ENCODE measurements around the gene DNM3.

The DNM3 gene

GRCh38 chr1:171973421-171973820 lies 132.1 kb downstream of the DNM3 start:
- DNase-seq (ENCODE audit: low read depth): no peak

GRCh38 chr1:171981303-171981702 lies 140.0 kb downstream of the DNM3 start:
- DNase-seq (ENCODE audit: low read depth): no peak

- DNase-seq (ENCODE audit: low read depth): peak; percentile 54
Measured at GRCh38 chr1:171983584-171983983, 142.3 kb downstream of the DNM3 start.

- no peak for DNase-seq (ENCODE audit: low read depth)
Measured at GRCh38 chr1:171984262-171984661, 143.0 kb downstream of the DNM3 start.

GRCh38 chr1:171984850-171985485 lies 143.7 kb downstream of the DNM3 start:
- peak; percentile 68 for DNase-seq (ENCODE audit: low read depth)

GRCh38 chr1:171985639-171986038 lies 144.3 kb downstream of the DNM3 start:
- peak; percentile 34 for DNase-seq (ENCODE audit: low read depth)

- DNase-seq (ENCODE audit: low read depth): no peak
Measured at GRCh38 chr1:171988243-171988885, 147.1 kb downstream of the DNM3 start.

GRCh38 chr1:171990371-171990770 lies 149.1 kb downstream of the DNM3 start:
- no peak for DNase-seq (ENCODE audit: low read depth)

- no peak for DNase-seq (ENCODE audit: low read depth)
Measured at GRCh38 chr1:171994293-171994692, 153.0 kb downstream of the DNM3 start.

- DNase-seq (ENCODE audit: low read depth): no peak
Measured at GRCh38 chr1:171995573-171995972, 154.3 kb downstream of the DNM3 start.

GRCh38 chr1:171997936-171998335 lies 156.6 kb downstream of the DNM3 start:
- no peak for DNase-seq (ENCODE audit: low read depth)

GRCh38 chr1:171998711-171999110 lies 157.4 kb downstream of the DNM3 start:
- no peak for DNase-seq (ENCODE audit: low read depth)

- peak; percentile 46 for DNase-seq (ENCODE audit: low read depth)
Measured at GRCh38 chr1:171999756-172000155, 158.5 kb downstream of the DNM3 start.

- no peak for DNase-seq (ENCODE audit: low read depth)
Measured at GRCh38 chr1:172001288-172001687, 160.0 kb downstream of the DNM3 start.

- peak; percentile 74 for DNase-seq (ENCODE audit: low read depth)
Measured at GRCh38 chr1:172002725-172003345, 161.5 kb downstream of the DNM3 start.

- DNase-seq (ENCODE audit: low read depth): peak; percentile 52
Measured at GRCh38 chr1:172003766-172004530, 162.7 kb downstream of the DNM3 start.

GRCh38 chr1:172004671-172005070 lies 163.4 kb downstream of the DNM3 start:
- no peak for DNase-seq (ENCODE audit: low read depth)

GRCh38 chr1:172005856-172006255 lies 164.6 kb downstream of the DNM3 start:
- peak; percentile 72 for DNase-seq (ENCODE audit: low read depth)

- no peak for DNase-seq (ENCODE audit: low read depth)
Measured at GRCh38 chr1:172006660-172007059, 165.4 kb downstream of the DNM3 start.

- no peak for DNase-seq (ENCODE audit: low read depth)
Measured at GRCh38 chr1:172018727-172019311, 177.5 kb downstream of the DNM3 start.

GRCh38 chr1:172019976-172020375 lies 178.7 kb downstream of the DNM3 start:
- DNase-seq (ENCODE audit: low read depth): no peak

- no peak for DNase-seq (ENCODE audit: low read depth)
Measured at GRCh38 chr1:172024516-172024915, 183.2 kb downstream of the DNM3 start.
